HepG2 (cell line): Measurements from ENCODE around the gene RALY. TPM values are rescaled to one million over a fixed set of nuclear protein-coding genes. Genes with fewer than 3 reads are reported as not detected.
A peak's percentile ranks its signal among the peaks of the same experiment; 100 is the strongest.

ENCODE experiments used
- ATAC-seq: fragments of 200-7000 bp; cut with Tn5 transposase; 3 replicates; pipeline ENCODE4 v1.9.1; 2020; ENCODE audit warnings: mild to moderate bottlenecking, moderate library complexity
- BruUV-seq: library from RNA; stranded (reverse); fragments of 400-500 nt; replicated peaks from 2 replicates; lab custom pipeline; 2021; lab: Mats Ljungman, UMichigan
- CTCF ChIA-PET: fragments of 300-600 bp; formaldehyde crosslinking; extraction: SDS; loops from one replicate; lab custom pipeline; 2021; ENCODE audit warnings: low total read pairs, inconsistent platforms, low intra/inter-chr PET ratio; lab: Yijun Ruan, JAX
- POLR2A ChIA-PET: fragments of 350-600 bp; sonication (Branson Sonifier 250); formaldehyde crosslinking; loops from one replicate; lab custom pipeline; 2020; ENCODE audit warnings: antibody characterized with exemption, inconsistent platforms; lab: Yijun Ruan, JAX
- DNase-seq: peaks from one replicate; pipeline ENCODE4 v3.0.0-alpha.2; 2015; ENCODE audit warnings: low spot score
- FAIRE-seq: peaks from 3 replicates; lab custom pipeline; 2011; peaks lifted over from hg19 to GRCh38; lab: Jason Lieb, UNC
- H2AFZ ChIP-seq: one replicate; pipeline ENCODE4 v1.6.1; 2011; ENCODE audit warnings: low read length, inconsistent platforms
- H3K27ac ChIP-seq: fragments of 300-600 bp; 3 replicates; pipeline ENCODE4 v1.8.0; 2011; ENCODE audit warnings: mixed run types, mild to moderate bottlenecking, mixed read lengths, low read length, inconsistent platforms; ENCODE audit not compliant: insufficient read depth; ENCODE audit errors: extremely low read length
- H3K27me3 ChIP-seq, 2 experiments: fragments of 200-600 bp in 1 of 2; 2 replicates in 1 of 2; 3 replicates in 1 of 2; pipeline versions ENCODE4 v1.6.0 to v1.8.0; 2011; ENCODE audit warnings: low read length in 2 of 2, mild to moderate bottlenecking in 2 of 2, moderate library complexity in 2 of 2, inconsistent platforms in 1 of 2; ENCODE audit not compliant: insufficient read depth in 2 of 2, control insufficient read depth in 1 of 2
- H3K36me3 ChIP-seq, 2 experiments: fragments of 200-600 bp in 1 of 2; replicated peaks in 1 of 2; 2 replicates in 1 of 2; 3 replicates in 1 of 2; pipeline versions ENCODE4 v1.5.1 to v1.8.0; 2011; ENCODE audit warnings: low read length in 2 of 2, inconsistent platforms in 1 of 2; ENCODE audit not compliant: insufficient read depth in 2 of 2, control insufficient read depth in 1 of 2
- H3K4me1 ChIP-seq: 2 replicates; pipeline ENCODE4 v1.5.1; 2012; ENCODE audit warnings: low read length, inconsistent platforms; ENCODE audit not compliant: insufficient read depth
- H3K4me2 ChIP-seq: 2 replicates; pipeline ENCODE4 v1.6.0; 2011; ENCODE audit warnings: low read depth, low read length, inconsistent platforms
- H3K4me3 ChIP-seq, 3 experiments: fragments of 200-600 bp in 1 of 3; sonication (generic), shearing (Covaris generic) in 1 of 3; replicated peaks in 1 of 3; 2 replicates each; pipeline ENCODE4 v1.5.1; 2011 to 2016; ENCODE audit warnings: low read length in 3 of 3, inconsistent platforms in 2 of 3, low read depth in 2 of 3, mild to moderate bottlenecking in 2 of 3, control low read depth in 1 of 3, mixed read lengths in 1 of 3; ENCODE audit not compliant: insufficient read depth in 1 of 3
- H3K79me2 ChIP-seq: one replicate; pipeline ENCODE4 v1.6.1; 2011; ENCODE audit warnings: low read length, inconsistent platforms; ENCODE audit not compliant: insufficient read depth
- H3K9ac ChIP-seq: 2 replicates; pipeline ENCODE4 v1.6.0; 2011; ENCODE audit warnings: mild to moderate bottlenecking, low read depth, low read length, inconsistent platforms; ENCODE audit not compliant: insufficient read depth
- H3K9me3 ChIP-seq: 2 replicates; pipeline ENCODE4 v1.5.1; 2012; ENCODE audit warnings: mild to moderate bottlenecking, low read length
- H4K20me1 ChIP-seq: 2 replicates; pipeline ENCODE4 v1.6.0; 2011; ENCODE audit warnings: inconsistent platforms, mild to moderate bottlenecking, low read length, moderate library complexity; ENCODE audit not compliant: insufficient read depth
- KLF6 ChIP-seq: IDR thresholded peaks from 2 replicates; pipeline ENCODE4 v1.8.0; 2016; ENCODE audit warnings: missing biosample characterization, missing genetic modification reagents
- KMT2A ChIP-seq: sonication (generic); formaldehyde crosslinking; IDR thresholded peaks from 2 replicates; pipeline ENCODE4 v1.4.0; 2020; ENCODE audit warnings: missing genetic modification reagents
- NCOA1 ChIP-seq: sonication (generic); formaldehyde crosslinking; IDR thresholded peaks from 2 replicates; pipeline ENCODE4 v1.9.0; 2021; ENCODE audit warnings: missing genetic modification reagents
- SOX5 ChIP-seq: IDR thresholded peaks from 2 replicates; pipeline ENCODE4 v1.6.1; 2016; ENCODE audit warnings: borderline replicate concordance
- TOPORS ChIP-seq: sonication (generic); formaldehyde crosslinking; IDR thresholded peaks from 2 replicates; pipeline ENCODE4 v1.8.0; 2023; ENCODE audit warnings: mild to moderate bottlenecking, missing genetic modification reagents
- ZNF263 ChIP-seq: sonication (generic); formaldehyde crosslinking; IDR thresholded peaks from 2 replicates; pipeline ENCODE4 v1.4.0; 2020; ENCODE audit warnings: missing genetic modification reagents
- ZNF577 ChIP-seq: sonication (generic); formaldehyde crosslinking; IDR thresholded peaks from 2 replicates; pipeline ENCODE4 v1.4.0; 2020; ENCODE audit warnings: mild to moderate bottlenecking, low read depth, missing genetic modification reagents, borderline replicate concordance
- WGBS: methylation state at CpG from one replicate; pipeline ENCODE4 v1.1.6; 2017; ENCODE audit warnings: low lambda C conversion rate; 5-methylcytosine and 5-hydroxymethylcytosine counted together
- in situ Hi-C: cut with HindIII; loops from 2 replicates; pipeline ENCODE4 v1.10.0; 2017; ENCODE audit warnings: low pct_unique_long_range_greater_than_20kb; ENCODE audit not compliant: extremely low pct_ligation_motif_present
- intact Hi-C: fragments of 100-400 bp; cut with micrococcal nuclease; formaldehyde crosslinking; loops from one replicate; pipeline ENCODE4 v1.10.0; 2022; ENCODE audit not compliant: unreplicated experiment
- polyA plus RNA-seq, 8 experiments: library from polyadenylated mRNA; depleted of rRNA in 3 of 8; stranded (reverse) in 7 of 8; unstranded in 1 of 8; fragments of >200 nt; fragmentation: Illumina TruSeq in 4 of 8; extraction: Trizol in 4 of 8; gene quantifications; 2 replicates each; pipeline versions ENCODE4 v1.2.1 to v1.2.3, GENCODE V29; 2011 to 2016; ENCODE audit warnings: low read depth in 4 of 8, missing spikeins in 1 of 8, mixed read lengths in 1 of 8; ENCODE audit not compliant: insufficient read depth in 1 of 8
- total RNA-seq, 5 experiments: library from RNA; depleted of rRNA; stranded (reverse); fragments of >200 nt; fragmentation: Illumina TruSeq; extraction: Trizol; gene quantifications; 2 replicates each; pipeline ENCODE4 v1.2.3, GENCODE V29; 2016; ENCODE audit warnings: low read depth in 1 of 5
- TF ChIP-seq, protein P1 (sequence below): sonication (generic); formaldehyde crosslinking; IDR thresholded peaks from 2 replicates; pipeline ENCODE4 v1.4.0; 2020; ENCODE audit warnings: mild to moderate bottlenecking, missing genetic modification reagents
- TF ChIP-seq, protein P2 (sequence below): sonication (generic); formaldehyde crosslinking; IDR thresholded peaks from 2 replicates; pipeline ENCODE4 v1.4.0; 2020; ENCODE audit warnings: missing genetic modification reagents
- TF ChIP-seq, protein P3 (sequence below): sonication (generic); formaldehyde crosslinking; IDR thresholded peaks from 2 replicates; pipeline ENCODE4 v1.8.1; 2022; ENCODE audit warnings: mild to moderate bottlenecking, missing genetic modification reagents
- TF ChIP-seq, protein P4 (sequence below): IDR thresholded peaks from 2 replicates; pipeline ENCODE4 v1.6.1; 2016; ENCODE audit warnings: low read depth, missing genetic modification reagents, missing compliant biosample characterization
- TF ChIP-seq, protein P5 (sequence below): sonication (generic); formaldehyde crosslinking; IDR thresholded peaks from 2 replicates; pipeline ENCODE4 v1.4.0; 2020; ENCODE audit warnings: missing genetic modification reagents, borderline replicate concordance

The RALY gene
- total and polyA plus RNA-seq, 2 of the 13 experiments (the other 11 are each of a cell fraction or from before 2014, with no cell fraction given), result 178 to 186 TPM

DNA sequence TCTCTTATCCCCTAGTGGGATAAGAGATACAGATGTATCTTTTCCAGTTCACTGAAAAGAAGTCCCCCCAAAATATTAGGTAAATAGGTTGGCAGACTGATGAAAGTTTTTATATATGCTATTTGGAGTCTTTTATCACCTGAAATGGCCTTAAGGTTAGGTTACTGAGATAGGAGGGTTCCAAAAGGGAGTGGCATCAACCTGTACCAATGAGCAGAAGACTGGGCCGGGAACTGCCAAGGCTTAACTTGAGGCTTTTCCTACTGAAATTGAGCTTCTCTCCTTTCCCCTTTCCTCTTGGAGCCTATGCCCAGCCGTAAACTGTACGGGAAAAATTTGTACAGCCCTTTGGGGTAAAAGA is 76.3 kb downstream of the RALY start:
- Histone ChIP-seq H3K4me3 (no peak overlapping the region), H3K9ac (no peak overlapping the region), H3K79me2 (peaks cover 43% of the 10 kb centered on the region), H3K36me3 (peaks cover 28 to 56% of the 10 kb centered on the region in 2 experiments), H3K4me1 (no peaks in the 10 kb centered on the region), H3K4me2 (no peak overlapping the region), H4K20me1 (peaks cover 41% of the 10 kb centered on the region), H3K9me3 (no peaks in the 10 kb centered on the region), H3K27me3 (no peaks in the 10 kb centered on the region), H2AFZ (no peak overlapping the region), H3K27ac (no peak overlapping the region)
- DNase-seq (no peak), FAIRE-seq (no peak), ATAC-seq (no peak)
- in situ Hi-C loops (no loop called here), intact Hi-C loops (loop anchor here (10.0 kb wide), 1 partner anchor 275 kb away; no protein-coding TSS in a partner anchor)
- POLR2A ChIA-PET, result no interaction called here
- no TSS peak for BruUV-seq
- CTCF ChIA-PET, result interaction anchor here (0.9 to 3.4 kb wide), 8 partner anchors 59 to 278 kb away, joined by 4 to 100 read pairs (median 14); no protein-coding TSS in a partner anchor
- 94% methylated on average over 3 of the region's 3 CpGs for WGBS
- TF ChIP-seq SOX5 (CRISPR knock-in tag), result no peak
- no peak for TF ChIP-seq KMT2A (CRISPR knock-in tag)
- 0 out of 2 replicates have a peak, but pooled peaks have one; percentile 9 for TF ChIP-seq ZNF263
- TF ChIP-seq ZNF577 (CRISPR knock-in tag), result no peak
- TF ChIP-seq KLF6, result 0 out of 2 replicates have a peak, but pooled peaks have one; percentile 9
- TF ChIP-seq TOPORS, result no peak
- TF ChIP-seq, protein P1, sequence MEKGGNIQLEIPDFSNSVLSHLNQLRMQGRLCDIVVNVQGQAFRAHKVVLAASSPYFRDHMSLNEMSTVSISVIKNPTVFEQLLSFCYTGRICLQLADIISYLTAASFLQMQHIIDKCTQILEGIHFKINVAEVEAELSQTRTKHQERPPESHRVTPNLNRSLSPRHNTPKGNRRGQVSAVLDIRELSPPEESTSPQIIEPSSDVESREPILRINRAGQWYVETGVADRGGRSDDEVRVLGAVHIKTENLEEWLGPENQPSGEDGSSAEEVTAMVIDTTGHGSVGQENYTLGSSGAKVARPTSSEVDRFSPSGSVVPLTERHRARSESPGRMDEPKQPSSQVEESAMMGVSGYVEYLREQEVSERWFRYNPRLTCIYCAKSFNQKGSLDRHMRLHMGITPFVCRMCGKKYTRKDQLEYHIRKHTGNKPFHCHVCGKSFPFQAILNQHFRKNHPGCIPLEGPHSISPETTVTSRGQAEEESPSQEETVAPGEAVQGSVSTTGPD, result no peak
- TF ChIP-seq, protein P2, sequence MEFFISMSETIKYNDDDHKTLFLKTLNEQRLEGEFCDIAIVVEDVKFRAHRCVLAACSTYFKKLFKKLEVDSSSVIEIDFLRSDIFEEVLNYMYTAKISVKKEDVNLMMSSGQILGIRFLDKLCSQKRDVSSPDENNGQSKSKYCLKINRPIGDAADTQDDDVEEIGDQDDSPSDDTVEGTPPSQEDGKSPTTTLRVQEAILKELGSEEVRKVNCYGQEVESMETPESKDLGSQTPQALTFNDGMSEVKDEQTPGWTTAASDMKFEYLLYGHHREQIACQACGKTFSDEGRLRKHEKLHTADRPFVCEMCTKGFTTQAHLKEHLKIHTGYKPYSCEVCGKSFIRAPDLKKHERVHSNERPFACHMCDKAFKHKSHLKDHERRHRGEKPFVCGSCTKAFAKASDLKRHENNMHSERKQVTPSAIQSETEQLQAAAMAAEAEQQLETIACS (CRISPR knock-in tag), result 0 out of 2 replicates have a peak, but pooled peaks have one; percentile 21
- TF ChIP-seq NCOA1 (CRISPR knock-in tag), result no peak
- TF ChIP-seq, protein P3, sequence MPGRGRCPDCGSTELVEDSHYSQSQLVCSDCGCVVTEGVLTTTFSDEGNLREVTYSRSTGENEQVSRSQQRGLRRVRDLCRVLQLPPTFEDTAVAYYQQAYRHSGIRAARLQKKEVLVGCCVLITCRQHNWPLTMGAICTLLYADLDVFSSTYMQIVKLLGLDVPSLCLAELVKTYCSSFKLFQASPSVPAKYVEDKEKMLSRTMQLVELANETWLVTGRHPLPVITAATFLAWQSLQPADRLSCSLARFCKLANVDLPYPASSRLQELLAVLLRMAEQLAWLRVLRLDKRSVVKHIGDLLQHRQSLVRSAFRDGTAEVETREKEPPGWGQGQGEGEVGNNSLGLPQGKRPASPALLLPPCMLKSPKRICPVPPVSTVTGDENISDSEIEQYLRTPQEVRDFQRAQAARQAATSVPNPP (CRISPR knock-in tag), result no peak
- TF ChIP-seq, protein P4, sequence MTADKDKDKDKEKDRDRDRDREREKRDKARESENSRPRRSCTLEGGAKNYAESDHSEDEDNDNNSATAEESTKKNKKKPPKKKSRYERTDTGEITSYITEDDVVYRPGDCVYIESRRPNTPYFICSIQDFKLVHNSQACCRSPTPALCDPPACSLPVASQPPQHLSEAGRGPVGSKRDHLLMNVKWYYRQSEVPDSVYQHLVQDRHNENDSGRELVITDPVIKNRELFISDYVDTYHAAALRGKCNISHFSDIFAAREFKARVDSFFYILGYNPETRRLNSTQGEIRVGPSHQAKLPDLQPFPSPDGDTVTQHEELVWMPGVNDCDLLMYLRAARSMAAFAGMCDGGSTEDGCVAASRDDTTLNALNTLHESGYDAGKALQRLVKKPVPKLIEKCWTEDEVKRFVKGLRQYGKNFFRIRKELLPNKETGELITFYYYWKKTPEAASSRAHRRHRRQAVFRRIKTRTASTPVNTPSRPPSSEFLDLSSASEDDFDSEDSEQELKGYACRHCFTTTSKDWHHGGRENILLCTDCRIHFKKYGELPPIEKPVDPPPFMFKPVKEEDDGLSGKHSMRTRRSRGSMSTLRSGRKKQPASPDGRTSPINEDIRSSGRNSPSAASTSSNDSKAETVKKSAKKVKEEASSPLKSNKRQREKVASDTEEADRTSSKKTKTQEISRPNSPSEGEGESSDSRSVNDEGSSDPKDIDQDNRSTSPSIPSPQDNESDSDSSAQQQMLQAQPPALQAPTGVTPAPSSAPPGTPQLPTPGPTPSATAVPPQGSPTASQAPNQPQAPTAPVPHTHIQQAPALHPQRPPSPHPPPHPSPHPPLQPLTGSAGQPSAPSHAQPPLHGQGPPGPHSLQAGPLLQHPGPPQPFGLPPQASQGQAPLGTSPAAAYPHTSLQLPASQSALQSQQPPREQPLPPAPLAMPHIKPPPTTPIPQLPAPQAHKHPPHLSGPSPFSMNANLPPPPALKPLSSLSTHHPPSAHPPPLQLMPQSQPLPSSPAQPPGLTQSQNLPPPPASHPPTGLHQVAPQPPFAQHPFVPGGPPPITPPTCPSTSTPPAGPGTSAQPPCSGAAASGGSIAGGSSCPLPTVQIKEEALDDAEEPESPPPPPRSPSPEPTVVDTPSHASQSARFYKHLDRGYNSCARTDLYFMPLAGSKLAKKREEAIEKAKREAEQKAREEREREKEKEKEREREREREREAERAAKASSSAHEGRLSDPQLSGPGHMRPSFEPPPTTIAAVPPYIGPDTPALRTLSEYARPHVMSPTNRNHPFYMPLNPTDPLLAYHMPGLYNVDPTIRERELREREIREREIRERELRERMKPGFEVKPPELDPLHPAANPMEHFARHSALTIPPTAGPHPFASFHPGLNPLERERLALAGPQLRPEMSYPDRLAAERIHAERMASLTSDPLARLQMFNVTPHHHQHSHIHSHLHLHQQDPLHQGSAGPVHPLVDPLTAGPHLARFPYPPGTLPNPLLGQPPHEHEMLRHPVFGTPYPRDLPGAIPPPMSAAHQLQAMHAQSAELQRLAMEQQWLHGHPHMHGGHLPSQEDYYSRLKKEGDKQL (CRISPR knock-in tag), result no peak
- TF ChIP-seq, protein P5, sequence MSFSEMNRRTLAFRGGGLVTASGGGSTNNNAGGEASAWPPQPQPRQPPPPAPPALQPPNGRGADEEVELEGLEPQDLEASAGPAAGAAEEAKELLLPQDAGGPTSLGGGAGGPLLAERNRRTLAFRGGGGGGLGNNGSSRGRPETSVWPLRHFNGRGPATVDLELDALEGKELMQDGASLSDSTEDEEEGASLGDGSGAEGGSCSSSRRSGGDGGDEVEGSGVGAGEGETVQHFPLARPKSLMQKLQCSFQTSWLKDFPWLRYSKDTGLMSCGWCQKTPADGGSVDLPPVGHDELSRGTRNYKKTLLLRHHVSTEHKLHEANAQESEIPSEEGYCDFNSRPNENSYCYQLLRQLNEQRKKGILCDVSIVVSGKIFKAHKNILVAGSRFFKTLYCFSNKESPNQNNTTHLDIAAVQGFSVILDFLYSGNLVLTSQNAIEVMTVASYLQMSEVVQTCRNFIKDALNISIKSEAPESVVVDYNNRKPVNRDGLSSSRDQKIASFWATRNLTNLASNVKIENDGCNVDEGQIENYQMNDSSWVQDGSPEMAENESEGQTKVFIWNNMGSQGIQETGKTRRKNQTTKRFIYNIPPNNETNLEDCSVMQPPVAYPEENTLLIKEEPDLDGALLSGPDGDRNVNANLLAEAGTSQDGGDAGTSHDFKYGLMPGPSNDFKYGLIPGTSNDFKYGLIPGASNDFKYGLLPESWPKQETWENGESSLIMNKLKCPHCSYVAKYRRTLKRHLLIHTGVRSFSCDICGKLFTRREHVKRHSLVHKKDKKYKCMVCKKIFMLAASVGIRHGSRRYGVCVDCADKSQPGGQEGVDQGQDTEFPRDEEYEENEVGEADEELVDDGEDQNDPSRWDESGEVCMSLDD (CRISPR knock-in tag), result no peak
